D721Med (cell line): ENCODE measurements around the gene CPEB4.

ENCODE experiments used
- DNase-seq: peaks from one replicate; pipeline ENCODE4 v3.0.0; 2011; ENCODE audit warnings: low spot score; ENCODE audit not compliant: insufficient read length
- FAIRE-seq: peaks from 2 replicates; lab custom pipeline; 2011; peaks lifted over from hg19 to GRCh38; lab: Jason Lieb, UNC
- TF ChIP-seq, protein P1 (sequence below): IDR thresholded peaks from 2 replicates; pipeline ENCODE4 v1.5.1; 2012; ENCODE audit warnings: mild to moderate bottlenecking, control low read depth; ENCODE audit not compliant: insufficient read depth; ENCODE audit errors: missing control alignments

Gene CPEB4

DNA sequence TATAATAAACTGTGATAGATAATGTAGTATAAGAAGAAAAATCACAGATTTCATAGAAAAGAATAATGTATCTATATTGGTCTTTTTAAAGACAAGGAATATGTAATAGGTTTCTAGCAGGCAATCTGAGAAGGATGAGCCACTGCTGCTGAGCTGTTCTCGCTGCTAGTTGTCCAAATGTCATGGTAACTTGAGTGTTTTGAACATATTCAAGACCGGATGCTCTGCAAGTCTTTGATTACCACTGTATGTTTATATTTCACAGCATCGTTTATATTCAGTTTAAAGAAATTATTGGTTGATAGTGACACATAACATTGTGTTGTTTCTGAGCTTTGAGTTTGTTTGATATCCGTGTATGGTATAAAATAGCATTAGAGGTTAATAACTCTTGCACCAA is 110.4 kb downstream of the CPEB4 start:
- TF ChIP-seq, protein P1, sequence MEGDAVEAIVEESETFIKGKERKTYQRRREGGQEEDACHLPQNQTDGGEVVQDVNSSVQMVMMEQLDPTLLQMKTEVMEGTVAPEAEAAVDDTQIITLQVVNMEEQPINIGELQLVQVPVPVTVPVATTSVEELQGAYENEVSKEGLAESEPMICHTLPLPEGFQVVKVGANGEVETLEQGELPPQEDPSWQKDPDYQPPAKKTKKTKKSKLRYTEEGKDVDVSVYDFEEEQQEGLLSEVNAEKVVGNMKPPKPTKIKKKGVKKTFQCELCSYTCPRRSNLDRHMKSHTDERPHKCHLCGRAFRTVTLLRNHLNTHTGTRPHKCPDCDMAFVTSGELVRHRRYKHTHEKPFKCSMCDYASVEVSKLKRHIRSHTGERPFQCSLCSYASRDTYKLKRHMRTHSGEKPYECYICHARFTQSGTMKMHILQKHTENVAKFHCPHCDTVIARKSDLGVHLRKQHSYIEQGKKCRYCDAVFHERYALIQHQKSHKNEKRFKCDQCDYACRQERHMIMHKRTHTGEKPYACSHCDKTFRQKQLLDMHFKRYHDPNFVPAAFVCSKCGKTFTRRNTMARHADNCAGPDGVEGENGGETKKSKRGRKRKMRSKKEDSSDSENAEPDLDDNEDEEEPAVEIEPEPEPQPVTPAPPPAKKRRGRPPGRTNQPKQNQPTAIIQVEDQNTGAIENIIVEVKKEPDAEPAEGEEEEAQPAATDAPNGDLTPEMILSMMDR, result no peak
- no peak for DNase-seq
- FAIRE-seq, result no peak

DNA sequence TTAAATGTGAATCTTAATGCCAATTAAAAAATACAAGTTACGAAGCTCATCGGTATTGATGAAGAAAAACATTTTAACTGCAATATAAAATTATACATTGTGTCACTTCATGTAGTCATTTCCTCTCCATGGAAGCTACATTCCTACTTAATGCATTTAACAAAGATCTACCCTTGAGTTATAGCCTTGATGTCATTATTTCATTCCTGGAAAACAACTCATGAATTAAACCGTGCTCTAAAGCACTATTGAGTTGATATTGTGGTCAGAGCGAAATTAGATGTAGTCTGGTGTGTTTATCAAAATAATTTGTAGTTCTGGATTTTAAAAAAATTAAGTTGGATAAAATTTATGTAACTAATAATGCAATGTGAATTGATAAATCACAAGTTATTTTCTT is 111.9 kb downstream of the CPEB4 start:
- TF ChIP-seq, protein P1, result no peak
- no peak for FAIRE-seq
- no peak for DNase-seq

DNA sequence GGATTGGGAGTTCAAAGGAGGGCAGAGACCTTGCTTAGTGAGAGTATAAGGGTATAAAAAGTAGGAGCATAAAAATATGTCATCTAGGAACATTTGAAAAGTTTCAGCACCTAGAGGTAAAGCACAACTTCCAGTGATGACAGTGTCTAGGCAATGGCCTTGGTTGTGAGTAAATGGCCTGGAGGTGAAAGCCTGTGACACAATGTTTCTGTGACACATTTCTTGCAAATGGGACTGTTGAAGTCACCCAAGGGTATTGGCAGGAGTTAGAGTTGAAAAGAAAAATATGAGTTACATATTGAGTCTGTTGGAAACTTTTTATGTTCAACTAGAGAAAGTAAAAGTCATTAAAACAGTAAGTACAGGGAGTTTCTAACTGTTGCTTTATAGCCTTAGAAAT is 115.6 kb downstream of the CPEB4 start:
- TF ChIP-seq, protein P1, result no peak
- FAIRE-seq (no peak), DNase-seq (no peak)

GRCh38 chr5:174008922-174009321 is 120.8 kb downstream of the CPEB4 start:
- TF ChIP-seq, protein P1, result no peak
- no peak for FAIRE-seq
- DNase-seq, result no peak

DNA sequence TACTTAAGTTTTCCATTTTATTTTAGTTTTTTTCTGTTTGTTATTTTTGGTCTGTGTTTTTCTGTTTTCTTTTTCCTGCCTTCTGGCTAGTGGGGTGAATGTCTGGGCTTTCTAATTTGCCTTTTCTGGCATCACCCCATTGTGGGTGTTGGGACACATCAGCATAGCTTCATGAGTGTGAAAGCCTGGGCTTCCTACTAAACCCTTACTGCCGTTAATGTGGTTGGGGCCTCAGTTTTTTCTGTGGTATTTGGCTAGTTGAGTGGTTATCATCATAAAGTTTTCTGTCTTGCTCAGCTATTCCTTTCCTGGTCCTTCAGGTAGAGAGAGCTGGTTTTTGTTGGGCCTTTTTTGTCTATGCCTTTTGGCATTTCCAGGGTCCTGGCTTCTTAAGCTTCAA is 122.2 kb downstream of the CPEB4 start:
- FAIRE-seq (no peak), DNase-seq (no peak)
- TF ChIP-seq, protein P1, result no peak

GRCh38 chr5:174011441-174011840 is 123.3 kb downstream of the CPEB4 start:
- TF ChIP-seq, protein P1, result no peak
- DNase-seq (no peak), FAIRE-seq (no peak)
